Vagina (tissue), 2 donors: ENCODE results near the gene CD52.

Source experiments
- CTCF ChIP-seq, 3 experiments: fragments of 450-650 bp in 2 of 3; fragments of 200-600 bp in 1 of 3; sonication (generic) in 1 of 3; IDR thresholded peaks; one replicate each; pipeline ENCODE4 v1.5.1; 2017 to 2019; ENCODE audit warnings: antibody characterized with exemption in 3 of 3, mild to moderate bottlenecking in 2 of 3, moderate library complexity in 2 of 3
- POLR2A ChIP-seq, 2 donors: fragments of 450-650 bp; IDR thresholded peaks; one replicate each; pipeline ENCODE4 v1.6.1; 2017; ENCODE audit warnings: antibody characterized with exemption in 2 of 2, mild to moderate bottlenecking in 2 of 2, moderate library complexity in 2 of 2

- TF ChIP-seq CTCF (IDR thresholded peaks at IDR 0.05) (no peak), POLR2A (IDR thresholded peaks at IDR 0.05) (no peak)
These were observed 37.3 kb upstream of the CD52 start for GRCh38 chr1:26280333-26281042.
